ENCODE results near the gene LRRC61.
"Not testable (repeated sequence)": the region's sequence is repeated elsewhere in the genome, so short reads cannot be mapped to it uniquely, and the experiment has no call there.

The LRRC61 gene

DNA sequence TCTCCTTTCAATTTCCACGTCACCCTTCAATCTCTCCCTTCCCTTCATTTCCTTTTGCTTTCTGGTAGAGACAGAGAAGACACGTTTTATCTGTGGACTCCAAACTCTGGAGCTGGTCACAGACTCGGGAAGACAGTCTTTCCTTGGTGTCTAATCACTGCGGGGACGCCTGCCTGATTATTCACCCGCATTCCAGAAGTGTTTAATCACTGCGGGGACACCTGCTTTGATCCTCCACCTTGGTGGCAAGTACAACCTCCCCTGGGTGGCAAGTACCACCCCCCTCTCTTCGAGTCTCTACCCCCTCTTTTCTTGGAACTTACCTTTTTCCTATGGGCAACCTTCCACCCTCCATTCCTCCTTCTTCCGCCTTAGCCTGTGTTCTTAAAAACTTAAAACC lies 15.3 kb upstream of the LRRC61 start:
- DNase-seq (ENCODE audit: low spot score): no peak

DNA sequence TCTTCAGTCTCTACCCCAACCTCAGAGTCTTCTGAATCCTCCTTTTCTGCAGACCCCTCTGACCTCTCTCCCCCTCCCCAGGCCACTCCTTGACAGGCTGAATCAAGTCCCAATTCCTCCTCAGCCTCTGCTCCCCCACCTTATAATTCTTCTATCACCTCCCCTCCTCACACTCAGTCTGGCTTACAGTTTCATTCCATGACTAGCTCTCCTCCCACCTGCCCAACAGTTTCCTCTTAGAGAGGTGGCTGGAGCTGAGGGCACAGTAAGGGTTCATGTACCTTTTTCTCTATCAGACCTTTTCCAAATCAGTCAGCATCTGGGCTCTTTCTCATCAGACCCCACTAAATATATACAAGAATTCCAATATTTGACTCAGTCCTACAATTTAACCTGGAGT lies 14.6 kb upstream of the LRRC61 start:
- no peak for DNase-seq (ENCODE audit: low spot score)

DNA sequence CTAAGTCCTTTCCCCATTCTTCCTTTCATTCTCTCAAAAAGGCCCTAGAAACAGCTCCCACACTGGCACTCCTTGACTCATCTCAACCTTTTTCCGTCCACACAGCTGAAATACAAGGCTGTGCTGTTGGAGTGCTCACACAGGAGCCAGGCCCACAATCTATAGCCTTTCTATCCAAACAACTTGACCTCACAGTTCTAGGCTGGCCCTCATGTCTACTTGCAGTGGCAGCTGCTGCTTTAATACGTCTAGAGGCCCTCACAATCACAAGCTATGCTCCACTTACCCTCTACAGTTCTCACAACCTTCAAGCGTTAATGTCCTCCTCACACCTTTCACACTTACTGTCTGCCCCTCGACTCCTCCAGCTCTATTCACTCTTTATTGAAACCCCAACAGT lies 12.0 kb upstream of the LRRC61 start:
- no peak for DNase-seq (ENCODE audit: low spot score)

DNA sequence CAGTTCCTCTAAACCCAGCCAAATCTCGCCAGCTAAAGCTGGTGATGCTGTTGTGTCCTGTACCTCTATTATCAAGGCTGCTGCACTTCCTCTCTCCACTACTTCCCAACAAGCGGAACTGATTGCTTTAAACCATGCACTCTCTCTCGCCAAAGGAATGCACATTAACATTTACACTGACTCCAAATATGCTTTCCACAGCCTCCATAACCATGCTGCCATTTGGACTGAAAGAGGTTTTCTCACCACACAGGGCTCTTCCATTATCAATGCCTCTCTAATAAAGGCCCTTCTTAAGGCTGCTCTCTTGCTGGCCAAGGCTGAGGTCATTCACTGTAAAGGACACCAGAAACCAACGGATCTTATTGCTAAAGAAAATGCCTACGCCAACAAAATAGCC lies 11.4 kb upstream of the LRRC61 start:
- no peak for DNase-seq (ENCODE audit: low spot score)

DNA sequence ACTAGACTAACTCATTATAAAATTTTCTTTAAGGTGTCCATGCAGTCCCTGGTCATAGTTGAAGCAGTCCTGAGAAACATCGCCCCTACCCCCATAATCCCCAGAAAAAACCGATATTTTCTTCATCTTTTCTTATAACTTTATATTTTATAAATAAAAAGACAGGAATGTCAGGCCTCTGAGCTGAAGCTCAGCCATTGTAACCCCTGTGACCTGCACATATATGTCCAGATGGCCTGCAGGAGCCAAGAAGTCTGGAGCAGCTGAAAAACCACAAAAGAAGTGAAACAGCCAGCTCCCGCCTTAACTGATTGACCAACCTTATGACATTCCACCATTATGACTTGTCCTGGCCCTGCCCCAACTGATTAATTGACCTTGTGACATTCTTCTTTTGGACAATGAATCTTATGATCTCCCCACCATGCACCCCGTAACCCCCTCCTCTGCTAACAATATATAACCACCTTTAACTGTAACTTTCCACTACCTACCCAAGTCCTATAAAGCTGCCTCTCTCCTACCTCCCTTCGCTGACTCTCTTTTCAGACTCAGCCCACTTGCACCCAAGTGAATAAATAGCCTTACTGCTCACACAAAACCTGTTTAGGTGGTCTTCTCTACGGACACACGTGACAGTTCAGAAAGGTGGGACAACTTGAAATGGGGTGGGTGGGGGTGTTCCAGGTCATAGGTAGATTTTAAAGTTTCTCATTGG lies 10.3 kb upstream of the LRRC61 start:
- not testable (repeated sequence) for DNase-seq (ENCODE audit: low spot score)

- no peak for DNase-seq (ENCODE audit: low spot score)
These were observed 9.8 kb upstream of the LRRC61 start for GRCh38 chr7:150313367-150313809.

DNA sequence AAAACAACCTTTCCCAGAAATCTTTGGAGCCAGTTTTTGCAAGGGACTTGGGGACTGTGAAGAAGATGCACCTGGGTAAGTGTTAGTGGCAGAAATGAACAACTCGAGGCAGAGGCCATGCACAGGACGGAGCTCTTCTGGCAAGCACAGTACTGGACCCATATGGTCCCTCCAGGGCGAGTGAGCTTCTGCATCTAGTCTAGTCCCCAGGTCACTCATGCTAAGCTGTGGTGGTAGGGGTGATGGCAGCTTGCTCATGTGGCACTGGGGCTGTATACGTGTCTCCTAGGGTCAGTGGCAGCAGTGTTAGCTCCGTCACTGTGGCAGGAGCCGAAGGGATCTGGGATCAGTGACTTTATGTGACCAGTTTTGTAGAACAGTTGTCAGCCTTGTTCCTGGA lies 9.3 kb upstream of the LRRC61 start:
- DNase-seq (ENCODE audit: low spot score): no peak

- no peak for DNase-seq (ENCODE audit: low spot score)
These were observed 8.4 kb upstream of the LRRC61 start for GRCh38 chr7:150314639-150315239.

- DNase-seq (ENCODE audit: low spot score): not testable (repeated sequence)
These were observed 6.2 kb upstream of the LRRC61 start for GRCh38 chr7:150316987-150317386.

GRCh38 chr7:150317748-150318444 lies 5.3 kb upstream of the LRRC61 start:
- no peak for DNase-seq (ENCODE audit: low spot score)

GRCh38 chr7:150321788-150322113 lies 1.4 kb upstream of the LRRC61 start:
- no peak for DNase-seq (ENCODE audit: low spot score)

GRCh38 chr7:150322114-150322832 lies 882 bp upstream of the LRRC61 start:
- DNase-seq (ENCODE audit: low spot score): no peak

- no peak for DNase-seq (ENCODE audit: low spot score)
These were observed 672 bp downstream of the LRRC61 start for GRCh38 chr7:150323682-150324372.

DNA sequence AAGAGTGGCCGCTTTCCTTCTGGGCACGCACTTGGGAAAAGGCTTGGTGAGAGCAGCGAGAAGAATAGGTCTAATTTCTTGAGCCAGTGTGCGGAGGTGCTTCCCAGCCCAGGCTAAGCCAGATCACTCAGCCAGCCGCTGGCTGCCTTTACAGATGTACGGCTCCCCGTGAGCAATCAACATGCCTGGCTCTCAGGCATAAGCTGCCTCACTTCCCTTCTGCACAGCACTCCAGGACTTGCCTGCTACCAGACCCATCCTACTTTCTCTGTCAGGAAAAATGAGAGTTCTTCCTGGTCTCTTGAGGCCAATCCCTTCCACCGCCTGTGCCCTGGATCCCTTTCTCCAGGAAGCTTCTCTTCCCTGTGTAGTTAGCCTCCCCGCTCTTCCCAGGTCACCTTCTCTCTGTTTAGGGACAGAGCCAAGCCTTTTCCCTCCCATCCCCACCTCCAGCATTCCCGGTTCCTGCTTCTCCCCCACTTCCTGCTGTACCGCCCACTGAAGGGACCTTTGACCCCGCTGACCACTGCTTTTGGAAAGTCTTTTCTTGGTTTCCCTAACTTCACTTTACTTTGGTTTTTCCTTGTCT lies 1.3 kb downstream of the LRRC61 start:
- no peak for DNase-seq (ENCODE audit: low spot score)

GRCh38 chr7:150325110-150325611 lies 2.0 kb downstream of the LRRC61 start:
- peak; percentile 45 for DNase-seq (ENCODE audit: low spot score)

- DNase-seq (ENCODE audit: low spot score): no peak
These were observed 2.7 kb downstream of the LRRC61 start for GRCh38 chr7:150325901-150326300.

DNA sequence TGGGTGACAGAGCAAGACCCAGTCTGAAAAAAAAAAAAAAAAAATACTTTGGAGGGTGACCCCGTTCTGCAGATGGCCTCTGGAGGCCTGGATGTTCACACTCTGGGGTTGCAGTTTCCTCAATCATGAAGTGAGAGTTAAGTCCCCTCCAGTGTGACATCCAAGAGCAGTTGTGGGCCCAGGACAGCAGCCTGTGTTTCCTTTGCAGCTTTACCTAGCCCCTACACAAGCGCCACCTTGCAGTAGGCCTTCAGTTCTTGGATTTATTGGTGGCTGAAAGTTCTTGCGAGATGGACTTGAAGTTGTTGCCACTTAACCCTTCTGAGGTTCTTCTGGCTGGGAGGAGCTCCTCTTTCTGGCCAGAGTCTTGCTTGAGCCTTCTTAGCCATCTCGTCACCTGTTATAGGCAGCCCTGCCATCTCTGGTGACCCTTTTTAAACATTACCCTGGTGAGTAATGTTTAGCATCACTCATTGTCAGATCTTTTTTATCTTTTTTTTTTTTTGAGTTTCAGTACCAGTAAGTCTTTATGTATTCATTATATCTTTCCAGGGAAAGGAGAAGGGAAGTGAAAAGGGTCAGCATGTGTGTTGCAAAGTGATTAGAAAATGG lies 3.6 kb downstream of the LRRC61 start:
- no peak for DNase-seq (ENCODE audit: low spot score)

GRCh38 chr7:150327308-150327707 lies 4.2 kb downstream of the LRRC61 start:
- DNase-seq (ENCODE audit: low spot score): no peak

- DNase-seq (ENCODE audit: low spot score): no peak
These were observed 6.4 kb downstream of the LRRC61 start for GRCh38 chr7:150329331-150330120.

DNA sequence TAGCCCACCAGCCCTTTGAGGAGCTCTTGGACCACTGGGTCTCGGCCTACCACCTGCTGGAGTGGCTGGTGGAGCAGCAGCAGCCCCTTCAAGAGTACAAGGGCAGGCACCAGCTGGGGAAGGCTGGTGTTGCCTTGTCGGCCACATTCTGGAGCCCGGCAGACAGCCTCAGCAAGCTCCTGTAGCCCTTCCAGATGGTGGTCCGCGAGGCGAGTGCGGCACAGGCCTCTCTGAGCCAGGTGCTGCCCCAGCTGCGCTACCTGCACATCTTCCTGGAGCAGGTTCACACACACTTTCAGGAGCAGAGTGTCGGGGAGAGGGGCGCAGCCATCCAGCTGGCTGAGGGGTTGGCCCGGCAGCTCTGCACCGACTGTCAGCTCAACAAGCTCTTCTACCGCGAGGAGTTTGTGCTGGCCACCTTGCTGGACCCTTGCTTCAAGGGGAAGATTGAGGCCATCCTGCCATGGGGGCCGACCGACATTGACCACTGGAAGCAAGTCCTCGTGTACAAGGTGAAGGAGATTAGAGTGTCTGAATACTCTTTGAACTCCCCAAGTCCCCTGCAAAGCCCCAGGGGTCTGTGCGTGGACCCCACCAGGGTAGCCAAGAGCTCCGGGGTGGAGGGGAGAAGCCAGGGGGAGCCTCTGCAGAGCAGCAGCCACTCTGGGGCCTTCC lies 7.2 kb downstream of the LRRC61 start:
- DNase-seq (ENCODE audit: low spot score): no peak
